Keratinocyte (primary cell): Measurements from ENCODE around the gene TPSAB1. TPM values are rescaled to one million over a fixed set of nuclear protein-coding genes. Genes with fewer than 3 reads are reported as not detected.
"Not testable (repeated sequence)": the region's sequence is repeated elsewhere in the genome, so short reads cannot be mapped to it uniquely, and the experiment has no call there.

Source experiments
- DNase-seq: peaks from one replicate; pipeline ENCODE4 v3.0.0-alpha.2; 2011; ENCODE audit warnings: low read depth, missing footprints, low spot score
- FAIRE-seq: peaks from 2 replicates; lab custom pipeline; 2011; peaks lifted over from hg19 to GRCh38; lab: Jason Lieb, UNC
- H2AFZ ChIP-seq: 2 replicates; pipeline ENCODE4 v1.6.0; 2012; ENCODE audit warnings: low read length, control low read depth, inconsistent platforms; ENCODE audit not compliant: control insufficient read depth
- H3K27ac ChIP-seq: 2 replicates; pipeline ENCODE4 v1.5.1; 2011; ENCODE audit warnings: low read length; ENCODE audit not compliant: control insufficient read depth, insufficient read depth
- H3K27me3 ChIP-seq: 3 replicates; pipeline ENCODE4 v1.6.0; 2011; ENCODE audit warnings: low read length; ENCODE audit not compliant: control insufficient read depth, insufficient read depth; ENCODE audit errors: extremely low read depth
- H3K36me3 ChIP-seq, 2 experiments: 2 replicates in 1 of 2; 3 replicates in 1 of 2; pipeline ENCODE4 v1.5.1; 2011; ENCODE audit warnings: low read length in 2 of 2, mild to moderate bottlenecking in 1 of 2; ENCODE audit not compliant: control insufficient read depth in 2 of 2, insufficient read depth in 2 of 2; ENCODE audit errors: extremely low read depth in 1 of 2
- H3K4me1 ChIP-seq: 3 replicates; pipeline ENCODE4 v1.5.1; 2011; ENCODE audit warnings: low read length; ENCODE audit not compliant: control insufficient read depth, insufficient read depth; ENCODE audit errors: extremely low read depth
- H3K4me2 ChIP-seq: 3 replicates; pipeline ENCODE4 v1.6.0; 2011; ENCODE audit warnings: low read depth, low read length; ENCODE audit not compliant: control insufficient read depth, insufficient read depth; ENCODE audit errors: extremely low read depth
- H3K4me3 ChIP-seq, 3 experiments: fragments of 200-600 bp in 1 of 3; sonication (generic) in 1 of 3; 2 replicates in 2 of 3; 3 replicates in 1 of 3; pipeline ENCODE4 v1.5.1; 2011 to 2016; ENCODE audit warnings: low read length in 3 of 3, mild to moderate bottlenecking in 3 of 3, control low read depth in 2 of 3, inconsistent platforms in 1 of 3, low read depth in 1 of 3, mixed read lengths in 1 of 3, mixed run types in 1 of 3, moderate library complexity in 1 of 3; ENCODE audit not compliant: control insufficient read depth in 2 of 3, insufficient read depth in 2 of 3; ENCODE audit errors: extremely low read depth in 1 of 3
- H3K79me2 ChIP-seq: 2 replicates; pipeline ENCODE4 v1.6.0; 2012; ENCODE audit warnings: low read length; ENCODE audit not compliant: control insufficient read depth, insufficient read depth
- H3K9ac ChIP-seq: 3 replicates; pipeline ENCODE4 v1.6.0; 2011; ENCODE audit warnings: low read length; ENCODE audit not compliant: control insufficient read depth, insufficient read depth; ENCODE audit errors: extremely low read depth
- H3K9me1 ChIP-seq: 3 replicates; pipeline ENCODE4 v1.6.0; 2011; ENCODE audit warnings: low read length; ENCODE audit not compliant: control insufficient read depth, insufficient read depth; ENCODE audit errors: extremely low read depth
- H3K9me3 ChIP-seq: 2 replicates; pipeline ENCODE4 v1.5.1; 2012; ENCODE audit warnings: low read depth, low read length; ENCODE audit not compliant: control insufficient read depth
- H4K20me1 ChIP-seq: 3 replicates; pipeline ENCODE4 v1.6.0; 2011; ENCODE audit warnings: low read length; ENCODE audit not compliant: control insufficient read depth, insufficient read depth; ENCODE audit errors: extremely low read depth
- CTCF ChIP-seq, 3 experiments: IDR thresholded peaks in 1 of 3; conservative IDR thresholded peaks in 1 of 3; optimal IDR thresholded peaks in 1 of 3; 2 replicates in 2 of 3; 3 replicates in 1 of 3; pipeline versions ENCODE3 to v1.5.1; 2011; ENCODE audit warnings: low read length in 3 of 3, mild to moderate bottlenecking in 3 of 3, moderate library complexity in 2 of 3, control low read depth in 1 of 3, inconsistent platforms in 1 of 3; ENCODE audit not compliant: insufficient read depth in 2 of 3; ENCODE audit errors: extremely low read depth in 1 of 3
- EZH2 ChIP-seq: IDR thresholded peaks from one replicate; pipeline ENCODE4 v1.6.1; 2012; ENCODE audit warnings: inconsistent platforms, mild to moderate bottlenecking, low read length, moderate library complexity
- dilution Hi-C: fragments of 300-500 bp; cut with MboI; formaldehyde crosslinking; loops from one replicate; pipeline ENCODE4 v1.7.0; 2020; ENCODE audit warnings: low sequenced_read_pairs; ENCODE audit not compliant: extremely low pct_ligation_motif_present
- polyA plus RNA-seq, 5 experiments: library from polyadenylated mRNA; depleted of rRNA in 3 of 5; stranded (reverse) in 3 of 5; stranded (forward) in 1 of 5; unstranded in 1 of 5; fragments of >200 nt; gene quantifications; 1 replicate in 1 of 5; 2 replicates in 3 of 5; 3 replicates in 1 of 5; pipeline versions ENCODE4 v1.2.1 to v1.2.3, GENCODE V29; 2011 to 2012; ENCODE audit warnings: missing spikeins in 2 of 5, low read depth in 1 of 5, low replicate concordance in 1 of 5

TPSAB1 gene
- polyA plus RNA-seq, 1 donor (not counting 4 experiments of a cell fraction or from before 2014, with no cell fraction given): not detected

- Histone ChIP-seq H3K27ac (no peak overlapping the region), H3K9me3 (peaks cover 4% of the 10 kb centered on the region), H4K20me1 (no peaks in the 10 kb centered on the region), H3K79me2 (no peaks in the 10 kb centered on the region), H3K27me3 (no peaks in the 10 kb centered on the region), H3K9ac (no peak overlapping the region), H3K4me2 (no peak overlapping the region), H3K4me1 (no peaks in the 10 kb centered on the region), H2AFZ (no peak overlapping the region), H3K4me3 (no peak overlapping the region), H3K9me1 (no peaks in the 10 kb centered on the region), H3K36me3 (no peaks in the 10 kb centered on the region)
- TF ChIP-seq CTCF (optimal IDR thresholded peaks at IDR 0.05 in 1 of 3, IDR thresholded peaks at IDR 0.05 in 1 of 3, conservative IDR thresholded peaks at IDR 0.05 in 1 of 3; ENCODE audit: extremely low read depth in 1 of 3, insufficient read depth in 2 of 3, low read length in 3 of 3) (no peak), EZH2 (no peak)
- dilution Hi-C loops: no loop called here
- FAIRE-seq: no peak
- DNase-seq: no peak
These were observed 42.3 kb upstream of the TPSAB1 start for GRCh38 chr16:1198194-1198593.

- H3K4me2 ChIP-seq, dilution Hi-C loops, H3K27ac ChIP-seq, H3K27me3 ChIP-seq, H3K36me3 ChIP-seq, H3K9ac ChIP-seq, H3K4me3 ChIP-seq, H3K4me1 ChIP-seq, H3K9me3 ChIP-seq, H2AFZ ChIP-seq, H4K20me1 ChIP-seq, FAIRE-seq, DNase-seq, H3K79me2 ChIP-seq, H3K9me1 ChIP-seq: not testable (repeated sequence)
These were observed 41.7 kb upstream of the TPSAB1 start for GRCh38 chr16:1198671-1199346.
